Right renal cortex interstitium (tissue), 3 donors: ENCODE data around the gene LRMDA. TPM values are rescaled to one million over a fixed set of nuclear protein-coding genes. Genes with fewer than 3 reads are reported as not detected.

Source experiments
- DNase-seq, 3 donors: peaks; one replicate each; pipeline ENCODE4 v3.0.0-alpha.2; 2013; ENCODE audit warnings: low read depth in 3 of 3, low spot score in 2 of 3
- polyA plus RNA-seq, 3 donors: library from polyadenylated mRNA; unstranded; fragments of 120-200 nt; gene quantifications; one replicate each; pipeline ENCODE4 v1.2.1, GENCODE V29; 2013; ENCODE audit not compliant: insufficient read length in 3 of 3

Gene LRMDA
- polyA plus RNA-seq, 3 donors: 20.9 to 21.7 (median 21.2) TPM

DNA sequence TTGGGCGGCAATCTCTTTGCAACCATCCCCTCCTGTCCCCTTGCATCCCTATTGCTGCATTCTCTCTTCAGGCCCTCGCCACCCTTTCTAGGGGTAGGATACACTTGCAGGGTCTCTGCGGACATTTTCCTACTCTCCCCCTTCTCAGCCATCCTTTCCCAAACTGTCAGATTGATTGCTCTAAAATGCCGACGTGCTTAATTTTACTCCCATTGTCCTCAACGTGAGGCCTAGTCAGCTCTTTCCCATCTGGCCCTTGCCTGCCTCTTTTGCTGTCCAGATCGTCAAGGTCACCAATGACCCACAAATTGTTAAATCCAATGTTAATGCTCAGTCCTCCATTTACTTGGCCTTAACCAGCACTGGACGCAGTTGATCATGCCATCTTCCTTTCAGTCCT is 12.7 kb upstream of the LRMDA start:
- DNase-seq: no peak

- no peak for DNase-seq
Measured at GRCh38 chr10:75422913-75423312, 8.5 kb upstream of the LRMDA start.

- DNase-seq: no peak
Measured at GRCh38 chr10:75424571-75424970, 6.9 kb upstream of the LRMDA start.

GRCh38 chr10:75425291-75426079 is 5.9 kb upstream of the LRMDA start:
- DNase-seq: no peak

GRCh38 chr10:75426880-75427279 is 4.5 kb upstream of the LRMDA start:
- DNase-seq: no peak

DNA sequence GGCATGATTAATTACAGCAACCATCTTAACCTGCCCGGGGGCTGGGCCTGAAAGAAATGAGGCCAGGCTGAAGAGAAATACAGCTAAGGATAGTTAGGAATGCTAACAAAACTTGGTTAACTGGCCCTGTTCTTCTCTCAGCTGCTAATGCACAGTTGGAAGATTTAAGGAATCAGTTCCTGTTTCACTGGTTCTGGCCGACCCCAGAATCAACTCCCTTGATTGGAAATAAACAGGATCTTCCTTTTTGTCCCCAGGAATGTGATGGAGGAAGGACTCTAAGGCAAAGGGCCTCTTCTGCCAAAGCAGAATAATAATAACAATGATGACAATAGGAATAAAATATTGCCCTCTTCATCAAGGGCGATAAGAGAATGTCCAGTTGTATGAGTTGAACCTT is 3.5 kb upstream of the LRMDA start:
- DNase-seq: no peak

DNA sequence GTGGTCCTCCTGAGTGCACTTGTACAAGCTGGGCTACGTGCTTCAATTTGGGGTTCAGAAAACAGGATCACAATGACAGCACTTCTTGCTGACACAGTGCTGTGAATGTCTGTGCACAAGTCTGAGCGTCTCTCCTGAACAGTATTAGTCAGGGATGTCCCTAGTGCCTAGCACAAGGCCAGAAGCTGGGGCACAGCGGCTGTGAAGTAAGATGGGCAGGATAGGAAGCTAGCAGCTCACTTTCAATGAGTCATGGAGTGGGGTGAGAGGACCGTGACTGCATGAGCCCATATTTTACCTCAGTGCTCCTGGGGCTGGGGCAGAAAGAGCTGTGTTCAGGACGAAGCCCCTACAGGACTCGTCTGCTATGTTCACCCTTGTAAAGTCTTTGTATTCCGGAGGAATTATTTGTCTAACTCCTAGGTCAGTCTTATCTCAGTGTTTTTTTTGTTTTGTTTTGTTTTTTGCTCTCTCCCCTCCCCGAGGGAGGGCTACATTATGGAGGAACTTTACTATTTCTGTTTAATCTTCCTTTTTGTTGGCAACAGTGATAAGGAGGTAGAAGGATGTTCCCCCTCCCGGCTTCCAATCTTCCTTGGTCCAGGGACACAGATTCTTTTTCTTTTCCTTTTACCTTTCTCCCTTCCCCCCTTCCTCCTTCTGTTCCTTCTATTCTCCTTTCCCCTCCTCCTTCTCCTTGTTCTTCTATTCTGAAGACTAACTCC is 2.8 kb upstream of the LRMDA start:
- no peak for DNase-seq

DNA sequence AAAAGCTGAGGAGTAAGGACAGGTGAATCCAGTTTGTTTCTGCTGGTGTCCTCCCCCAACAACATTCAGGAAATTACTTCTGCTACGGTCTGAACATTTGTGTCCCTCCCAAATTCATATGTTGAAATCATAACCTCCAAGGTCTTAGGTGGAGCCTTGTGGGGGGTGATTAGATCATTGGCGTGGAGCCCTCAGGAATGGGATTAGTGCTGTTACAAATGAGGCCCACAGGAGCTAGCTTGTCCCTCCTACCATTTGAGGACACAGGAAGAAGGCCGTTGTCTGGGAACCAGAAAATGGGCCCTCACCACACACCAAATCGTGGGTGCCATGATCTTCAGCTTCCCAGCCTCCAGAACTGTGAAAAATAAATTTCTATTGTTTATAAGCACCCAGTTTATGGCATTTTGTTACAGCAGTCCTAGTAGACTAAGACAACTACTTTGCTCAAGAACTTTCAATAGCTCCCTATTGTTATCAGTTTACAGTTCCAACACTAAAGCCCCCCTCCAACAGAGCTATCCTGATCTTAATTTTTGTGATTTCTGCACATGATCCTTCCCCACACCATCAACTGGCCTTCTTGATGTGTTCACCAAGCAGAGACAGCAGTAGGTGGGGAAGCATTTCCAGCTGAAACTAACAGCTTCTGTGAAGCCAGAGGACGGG is 2.1 kb upstream of the LRMDA start:
- no peak for DNase-seq

GRCh38 chr10:75430000-75430763 is 1.2 kb upstream of the LRMDA start:
- DNase-seq: no peak

GRCh38 chr10:75432176-75432575 is 752 bp downstream of the LRMDA start:
- DNase-seq: no peak

- DNase-seq: no peak
Measured at GRCh38 chr10:75432763-75433162, 1.3 kb downstream of the LRMDA start.

DNA sequence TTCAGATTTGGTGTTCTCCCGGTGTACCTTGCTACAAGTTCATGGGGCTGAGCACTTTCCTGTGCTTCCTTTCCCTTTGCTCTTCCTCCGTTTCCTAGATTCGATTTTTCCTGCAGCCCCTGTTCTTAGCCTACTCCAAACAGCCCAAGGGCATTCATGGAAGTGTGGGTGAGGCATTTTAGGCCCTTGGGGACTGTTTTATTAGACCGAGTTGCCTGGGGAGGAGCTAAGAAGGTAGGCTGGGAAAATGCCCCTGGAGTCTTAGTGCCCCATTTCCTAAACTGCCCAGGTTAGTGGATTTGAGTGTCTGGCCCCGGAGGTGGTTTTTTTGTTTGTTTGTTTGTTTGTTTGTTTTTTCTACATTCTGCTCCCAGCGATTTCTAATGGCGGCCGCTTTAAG is 1.8 kb downstream of the LRMDA start:
- DNase-seq: no peak

- DNase-seq: no peak
Measured at GRCh38 chr10:75434291-75434690, 2.9 kb downstream of the LRMDA start.

GRCh38 chr10:75435291-75435690 is 3.9 kb downstream of the LRMDA start:
- no peak for DNase-seq

DNA sequence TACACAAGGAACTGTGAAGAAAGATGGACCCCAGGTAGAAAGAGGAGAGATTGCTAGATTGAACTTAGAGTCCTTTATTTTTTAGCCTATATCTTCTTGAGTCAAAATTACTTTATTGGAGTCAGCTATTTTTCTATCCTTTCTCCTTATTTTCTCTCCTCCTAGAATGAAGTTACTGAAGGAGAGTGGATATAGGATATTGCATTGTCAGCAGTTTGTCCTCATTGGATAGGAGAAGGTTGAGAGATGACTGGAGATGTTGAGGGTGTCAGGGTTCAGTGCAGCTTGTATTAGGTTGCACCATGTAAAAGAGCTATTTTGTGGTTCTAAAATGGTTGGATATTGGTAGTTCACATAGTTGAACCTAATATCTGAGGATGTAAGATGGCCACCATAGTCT is 5.5 kb downstream of the LRMDA start:
- no peak for DNase-seq

DNA sequence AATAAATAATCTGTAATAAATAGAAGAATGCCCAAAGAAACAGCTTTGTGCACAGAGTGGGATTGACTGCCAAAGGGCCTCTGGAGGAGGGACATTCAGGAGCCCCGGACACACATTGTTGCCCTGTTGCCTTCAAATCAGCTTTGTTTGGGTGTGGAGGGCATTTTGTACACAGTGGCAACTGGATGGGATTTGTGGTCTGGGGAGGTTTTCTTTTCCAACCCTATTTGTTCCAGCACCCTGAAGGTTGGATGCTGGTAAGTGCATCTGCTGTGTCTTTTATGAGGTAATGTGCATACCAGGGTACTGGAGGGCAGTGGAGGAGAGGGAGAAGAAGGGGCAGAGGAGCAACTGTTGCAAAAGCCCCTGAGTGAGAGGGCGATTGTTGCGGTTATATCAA is 6.3 kb downstream of the LRMDA start:
- no peak for DNase-seq

DNA sequence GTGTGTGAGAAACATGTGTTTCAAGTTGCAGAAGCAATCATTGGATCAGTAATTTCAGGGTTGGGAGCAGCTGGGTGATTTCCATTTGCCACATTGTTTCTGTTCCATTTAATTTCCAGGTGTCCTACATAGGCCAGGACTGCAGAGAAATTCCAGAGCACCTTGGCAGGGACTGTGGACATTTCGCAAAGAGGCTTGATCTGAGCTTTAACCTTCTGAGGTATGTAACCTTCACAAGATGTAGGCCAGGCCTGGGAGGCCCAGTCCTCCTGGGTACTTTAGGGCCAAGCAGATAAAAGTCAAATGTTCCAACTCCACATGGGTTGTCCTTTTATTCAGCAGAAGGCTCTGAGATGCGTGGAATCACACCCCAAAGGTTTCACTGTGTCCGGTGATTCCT is 6.9 kb downstream of the LRMDA start:
- no peak for DNase-seq

- no peak for DNase-seq
Measured at GRCh38 chr10:75439811-75440210, 8.4 kb downstream of the LRMDA start.

- no peak for DNase-seq
Measured at GRCh38 chr10:75440271-75440793, 8.9 kb downstream of the LRMDA start.

DNA sequence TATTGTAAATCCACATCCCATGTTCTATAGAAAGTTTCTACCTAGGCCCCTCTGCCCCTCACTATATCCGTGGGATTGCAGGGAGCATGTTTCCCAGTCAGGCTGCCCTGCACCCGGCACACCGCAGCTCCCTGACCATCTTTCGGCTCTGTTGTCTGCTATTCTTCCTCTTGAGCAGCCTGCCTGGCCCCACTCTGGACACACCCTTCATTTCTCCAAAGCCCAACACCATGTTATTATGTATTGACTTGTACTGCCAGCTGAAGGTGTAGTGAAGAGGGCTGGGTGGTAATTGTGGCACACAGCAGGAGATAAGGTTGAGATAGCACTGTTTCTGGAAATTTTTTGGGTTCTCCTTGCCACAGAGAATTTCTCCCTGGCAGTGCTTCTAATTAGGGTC is 9.8 kb downstream of the LRMDA start:
- no peak for DNase-seq

DNA sequence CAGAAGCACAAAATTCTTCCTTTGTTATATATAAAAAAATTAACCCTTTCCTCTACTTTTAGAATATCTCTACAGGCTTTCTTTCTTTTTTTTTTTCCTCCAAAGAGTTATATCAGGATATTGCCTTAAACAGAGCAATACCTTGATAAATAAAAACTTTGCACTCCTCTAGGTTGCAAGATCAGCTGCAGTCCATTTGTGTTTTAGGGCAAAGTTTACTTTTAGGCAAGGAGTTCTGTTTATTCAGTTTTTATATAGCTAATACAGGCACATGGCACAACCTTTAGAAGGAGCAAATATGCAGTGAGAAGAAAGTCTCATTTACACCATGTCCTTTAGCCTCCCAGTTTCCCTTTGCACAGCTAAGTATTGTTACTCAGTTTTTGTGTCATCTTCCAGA is 10.3 kb downstream of the LRMDA start:
- no peak for DNase-seq
